HG02759 (cell line): ENCODE data around the gene PCDHA12.
"Not testable (repeated sequence)": the region's sequence is repeated elsewhere in the genome, so short reads cannot be mapped to it uniquely, and the experiment has no call there.

Experiments
- ATAC-seq: cut with Tn5 transposase; IDR thresholded peaks from one replicate; pipeline ENCODE4 v1.9.1; 2021; ENCODE audit warnings: mild to moderate bottlenecking, moderate library complexity; ENCODE audit not compliant: unreplicated experiment

Gene PCDHA12

DNA sequence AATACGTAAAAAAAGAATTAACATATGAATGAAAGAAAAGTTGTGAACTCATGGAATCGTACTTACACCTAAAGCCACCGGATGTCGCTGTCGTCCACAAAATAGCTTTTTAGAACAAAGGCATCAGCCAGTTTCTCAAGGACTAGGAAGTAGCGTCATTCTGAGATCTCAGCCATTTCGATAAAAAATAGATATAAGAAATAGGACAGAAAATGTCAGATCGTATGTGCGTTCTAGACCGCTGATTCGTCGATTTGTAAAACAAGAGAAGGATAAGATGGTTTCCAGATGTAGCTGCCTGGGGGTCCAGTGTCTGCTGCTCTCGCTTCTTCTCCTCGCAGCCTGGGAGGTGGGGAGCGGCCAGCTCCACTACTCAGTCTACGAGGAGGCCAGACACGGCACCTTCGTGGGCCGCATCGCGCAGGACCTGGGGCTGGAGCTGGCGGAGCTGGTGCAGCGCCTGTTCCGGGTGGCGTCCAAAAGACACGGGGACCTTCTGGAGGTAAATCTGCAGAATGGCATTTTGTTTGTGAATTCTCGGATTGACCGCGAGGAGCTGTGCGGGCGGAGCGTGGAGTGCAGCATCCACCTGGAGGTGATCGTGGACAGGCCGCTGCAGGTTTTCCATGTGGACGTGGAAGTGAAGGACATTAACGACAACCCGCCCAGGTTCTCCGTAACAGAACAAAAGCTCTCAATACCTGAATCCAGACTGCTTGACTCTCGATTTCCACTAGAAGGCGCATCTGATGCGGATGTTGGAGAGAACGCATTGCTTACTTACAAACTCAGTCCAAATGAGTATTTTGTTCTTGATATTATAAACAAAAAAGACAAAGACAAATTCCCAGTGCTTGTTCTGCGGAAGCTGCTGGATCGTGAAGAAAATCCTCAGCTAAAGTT, 19.1 kb upstream of the PCDHA12 start, which contains the start of gene PCDHA10:
Gene PCDHA10, plus strand, starts transcription at position 126 of the 903 bp plus-strand sequence. Its CDS starts 152 bp downstream, at position 278.
- no peak for ATAC-seq

DNA sequence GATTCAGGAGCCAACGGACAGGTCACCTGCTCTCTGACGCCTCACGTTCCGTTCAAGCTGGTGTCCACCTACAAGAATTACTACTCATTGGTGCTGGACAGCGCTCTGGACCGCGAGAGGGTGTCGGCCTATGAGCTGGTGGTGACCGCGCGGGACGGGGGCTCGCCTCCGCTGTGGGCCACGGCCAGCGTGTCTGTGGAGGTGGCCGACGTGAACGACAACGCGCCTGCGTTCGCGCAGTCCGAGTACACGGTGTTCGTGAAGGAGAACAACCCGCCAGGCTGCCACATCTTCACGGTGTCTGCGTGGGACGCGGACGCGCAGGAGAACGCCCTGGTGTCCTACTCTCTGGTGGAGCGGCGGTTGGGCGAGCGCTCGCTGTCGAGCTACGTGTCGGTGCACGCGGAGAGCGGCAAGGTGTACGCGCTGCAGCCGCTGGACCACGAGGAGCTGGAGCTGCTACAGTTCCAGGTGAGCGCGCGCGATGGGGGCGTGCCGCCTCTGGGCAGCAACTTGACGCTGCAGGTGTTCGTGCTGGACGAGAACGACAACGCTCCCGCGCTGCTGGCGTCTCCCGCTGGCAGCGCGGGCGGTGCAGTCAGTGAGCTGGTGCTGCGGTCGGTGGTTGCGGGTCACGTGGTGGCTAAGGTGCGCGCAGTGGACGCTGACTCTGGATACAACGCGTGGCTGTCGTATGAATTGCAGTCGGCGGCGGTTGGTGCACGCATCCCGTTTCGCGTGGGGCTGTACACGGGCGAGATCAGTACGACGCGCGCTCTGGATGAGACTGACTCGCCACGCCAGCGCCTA, 17.7 kb upstream of the PCDHA12 start:
- no peak for ATAC-seq

DNA sequence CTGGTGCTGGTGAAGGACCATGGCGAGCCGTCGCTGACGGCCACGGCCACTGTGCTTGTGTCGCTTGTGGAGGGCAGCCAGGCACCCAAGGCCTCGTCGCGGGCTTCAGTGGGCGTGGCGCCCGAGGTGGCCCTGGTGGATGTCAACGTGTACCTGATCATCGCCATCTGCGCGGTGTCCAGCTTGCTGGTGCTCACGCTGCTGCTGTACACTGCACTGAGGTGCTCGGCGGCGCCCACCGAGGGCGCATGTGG, 17.2 kb upstream of the PCDHA12 start:
- no peak for ATAC-seq

DNA sequence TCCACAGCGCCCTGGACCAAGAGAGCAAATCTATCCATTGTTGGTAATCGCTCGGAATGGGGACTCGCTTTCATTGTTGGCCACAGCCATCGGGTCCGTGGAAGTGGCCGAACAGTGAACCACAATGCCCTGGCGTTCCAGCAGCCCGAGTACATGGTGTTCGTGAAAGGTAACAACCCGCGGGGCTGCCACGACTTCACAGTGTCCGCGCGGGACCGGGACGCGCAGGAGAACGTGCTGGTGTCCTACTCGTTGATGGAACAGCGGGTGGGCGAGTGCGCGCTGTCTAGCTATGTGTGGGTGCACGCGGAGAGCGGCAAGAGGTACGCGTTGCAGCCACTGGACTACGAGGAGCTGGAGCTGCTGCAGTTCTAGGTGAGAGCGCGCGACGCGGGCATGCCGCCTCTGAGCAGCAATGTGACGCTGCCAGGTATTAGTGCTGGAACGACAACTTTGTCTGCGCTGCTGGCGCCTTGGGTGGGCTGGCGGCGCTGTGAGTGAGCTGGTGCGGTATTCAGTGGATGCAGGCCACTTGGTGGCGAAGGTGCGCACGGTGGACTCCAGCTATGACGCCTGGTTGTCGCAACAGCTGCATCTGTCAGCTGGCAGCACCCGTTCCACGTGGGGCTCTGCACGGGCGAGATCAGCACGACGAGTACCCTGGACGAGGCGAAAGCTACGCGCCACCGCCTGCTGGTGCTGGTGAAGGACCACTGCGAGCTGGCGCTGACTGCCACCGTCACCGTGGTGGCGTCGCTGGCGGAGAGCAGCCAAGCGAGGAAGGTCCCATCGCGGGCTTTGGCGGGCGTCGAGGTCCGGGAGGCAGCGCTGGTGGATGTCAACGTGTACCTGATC, 12.4 kb upstream of the PCDHA12 start:
- no peak for ATAC-seq

DNA sequence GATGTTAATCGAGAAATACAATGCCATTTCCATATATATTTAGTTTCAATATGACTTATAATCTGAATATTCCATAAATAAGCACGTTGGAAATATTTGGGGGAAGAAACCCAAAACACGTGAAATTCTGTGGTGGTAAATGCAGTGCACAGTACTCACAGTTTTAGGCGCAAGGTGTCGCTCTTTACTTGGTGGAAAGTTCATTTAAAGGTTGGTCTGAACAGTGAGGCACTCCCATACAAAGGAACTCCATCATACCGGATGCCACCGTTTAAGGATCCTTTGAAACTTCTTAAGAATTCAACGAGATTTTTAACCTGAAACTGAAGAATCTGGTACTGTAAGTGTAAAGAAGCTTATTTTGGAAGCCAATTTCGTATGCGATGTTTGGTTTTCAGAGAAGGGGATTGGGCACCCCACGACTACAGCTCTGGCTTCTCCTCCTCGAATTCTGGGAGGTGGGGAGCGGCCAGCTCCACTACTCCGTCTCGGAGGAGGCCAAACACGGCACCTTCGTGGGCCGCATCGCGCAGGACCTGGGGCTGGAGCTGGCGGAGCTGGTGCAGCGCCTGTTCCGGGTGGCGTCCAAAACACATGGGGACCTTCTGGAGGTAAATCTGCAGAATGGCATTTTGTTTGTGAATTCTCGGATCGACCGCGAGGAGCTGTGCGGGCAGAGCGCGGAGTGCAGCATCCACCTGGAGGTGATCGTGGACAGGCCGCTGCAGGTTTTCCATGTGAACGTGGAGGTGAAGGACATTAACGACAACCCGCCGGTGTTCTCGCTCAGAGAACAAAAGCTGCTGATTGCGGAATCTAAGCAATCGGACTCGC, 6.2 kb upstream of the PCDHA12 start, which contains the start of gene PCDHA11:
Gene PCDHA11, plus strand, starts transcription at position 237 of the 834 bp plus-strand sequence. Its CDS starts 147 bp downstream, at position 384.
- no peak for ATAC-seq

DNA sequence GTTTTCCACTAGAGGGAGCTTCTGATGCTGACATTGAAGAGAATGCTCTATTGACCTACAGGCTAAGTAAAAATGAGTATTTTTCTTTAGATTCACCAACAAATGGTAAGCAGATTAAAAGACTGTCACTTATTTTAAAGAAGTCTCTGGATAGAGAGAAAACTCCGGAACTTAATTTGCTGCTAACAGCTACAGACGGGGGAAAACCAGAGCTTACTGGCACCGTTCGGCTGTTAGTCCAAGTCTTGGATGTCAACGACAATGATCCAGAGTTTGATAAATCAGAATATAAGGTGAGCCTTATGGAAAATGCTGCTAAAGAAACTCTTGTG, 5.6 kb upstream of the PCDHA12 start:
- ATAC-seq, result no peak

DNA sequence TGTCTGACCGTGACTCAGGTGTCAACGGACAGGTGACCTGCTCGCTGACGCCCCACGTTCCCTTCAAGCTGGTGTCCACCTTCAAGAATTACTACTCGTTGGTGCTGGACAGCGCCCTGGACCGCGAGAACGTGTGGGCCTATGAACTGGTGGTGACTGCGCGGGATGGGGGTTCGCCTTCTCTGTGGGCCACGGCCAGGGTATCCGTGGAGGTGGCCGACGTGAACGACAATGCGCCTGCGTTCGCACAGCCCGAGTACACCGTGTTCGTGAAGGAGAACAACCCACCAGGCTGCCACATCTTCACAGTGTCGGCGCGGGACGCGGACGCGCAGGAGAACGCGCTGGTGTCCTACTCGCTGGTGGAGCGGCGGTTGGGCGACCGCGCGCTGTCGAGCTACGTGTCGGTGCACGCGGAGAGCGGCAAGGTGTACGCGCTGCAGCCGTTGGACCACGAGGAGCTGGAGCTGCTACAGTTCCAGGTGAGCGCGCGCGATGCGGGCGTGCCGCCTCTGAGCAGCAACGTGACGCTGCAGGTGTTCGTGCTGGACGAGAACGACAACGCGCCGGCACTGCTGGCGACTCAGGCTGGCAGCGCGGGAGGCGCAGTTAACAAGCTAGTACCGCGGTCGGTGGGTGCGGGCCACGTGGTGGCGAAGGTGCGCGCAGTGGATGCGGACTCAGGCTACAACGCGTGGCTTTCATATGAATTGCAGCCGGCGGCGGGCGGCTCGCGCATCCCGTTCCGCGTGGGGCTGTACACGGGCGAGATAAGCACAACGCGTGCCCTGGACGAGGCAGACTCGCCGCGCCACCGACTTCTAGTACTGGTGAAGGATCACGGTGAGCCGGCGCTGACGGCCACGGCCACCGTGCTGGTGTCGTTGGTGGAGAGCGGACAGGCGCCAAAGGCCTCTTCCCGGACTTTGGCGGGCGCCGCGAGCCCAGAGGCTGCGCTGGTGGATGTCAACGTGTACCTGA, 4.6 kb upstream of the PCDHA12 start:
- ATAC-seq, result no peak

DNA sequence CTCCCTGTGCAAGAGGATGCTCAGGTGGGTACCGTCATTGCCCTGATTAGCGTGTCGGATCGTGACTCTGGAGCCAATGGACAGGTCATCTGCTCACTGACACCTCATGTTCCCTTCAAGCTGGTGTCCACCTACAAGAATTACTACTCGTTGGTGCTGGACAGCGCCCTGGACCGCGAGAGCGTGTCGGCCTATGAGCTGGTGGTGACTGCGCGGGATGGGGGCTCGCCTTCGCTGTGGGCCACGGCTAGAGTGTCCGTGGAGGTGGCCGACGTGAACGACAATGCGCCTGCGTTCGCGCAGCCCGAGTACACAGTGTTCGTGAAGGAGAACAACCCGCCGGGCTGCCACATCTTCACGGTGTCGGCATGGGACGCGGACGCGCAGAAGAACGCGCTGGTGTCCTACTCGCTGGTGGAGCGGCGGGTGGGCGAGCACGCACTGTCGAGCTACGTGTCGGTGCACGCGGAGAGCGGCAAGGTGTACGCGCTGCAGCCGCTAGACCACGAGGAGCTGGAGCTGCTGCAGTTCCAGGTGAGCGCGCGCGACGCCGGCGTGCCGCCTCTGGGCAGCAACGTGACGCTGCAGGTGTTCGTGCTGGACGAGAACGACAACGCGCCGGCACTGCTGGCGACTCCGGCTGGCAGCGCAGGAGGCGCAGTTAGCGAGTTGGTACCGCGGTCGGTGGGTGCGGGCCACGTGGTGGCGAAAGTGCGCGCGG, 1.6 kb downstream of the PCDHA12 start:
- ATAC-seq, result not testable (repeated sequence)

DNA sequence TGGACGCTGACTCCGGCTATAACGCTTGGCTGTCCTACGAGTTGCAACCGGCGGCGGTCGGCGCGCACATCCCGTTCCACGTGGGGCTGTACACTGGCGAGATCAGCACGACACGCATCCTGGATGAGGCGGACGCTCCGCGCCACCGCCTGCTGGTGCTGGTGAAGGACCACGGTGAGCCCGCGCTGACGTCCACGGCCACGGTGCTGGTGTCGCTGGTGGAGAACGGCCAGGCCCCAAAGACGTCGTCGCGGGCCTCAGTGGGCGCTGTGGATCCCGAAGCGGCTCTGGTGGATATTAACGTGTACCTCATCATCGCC, 2.1 kb downstream of the PCDHA12 start:
- ATAC-seq, result no peak

DNA sequence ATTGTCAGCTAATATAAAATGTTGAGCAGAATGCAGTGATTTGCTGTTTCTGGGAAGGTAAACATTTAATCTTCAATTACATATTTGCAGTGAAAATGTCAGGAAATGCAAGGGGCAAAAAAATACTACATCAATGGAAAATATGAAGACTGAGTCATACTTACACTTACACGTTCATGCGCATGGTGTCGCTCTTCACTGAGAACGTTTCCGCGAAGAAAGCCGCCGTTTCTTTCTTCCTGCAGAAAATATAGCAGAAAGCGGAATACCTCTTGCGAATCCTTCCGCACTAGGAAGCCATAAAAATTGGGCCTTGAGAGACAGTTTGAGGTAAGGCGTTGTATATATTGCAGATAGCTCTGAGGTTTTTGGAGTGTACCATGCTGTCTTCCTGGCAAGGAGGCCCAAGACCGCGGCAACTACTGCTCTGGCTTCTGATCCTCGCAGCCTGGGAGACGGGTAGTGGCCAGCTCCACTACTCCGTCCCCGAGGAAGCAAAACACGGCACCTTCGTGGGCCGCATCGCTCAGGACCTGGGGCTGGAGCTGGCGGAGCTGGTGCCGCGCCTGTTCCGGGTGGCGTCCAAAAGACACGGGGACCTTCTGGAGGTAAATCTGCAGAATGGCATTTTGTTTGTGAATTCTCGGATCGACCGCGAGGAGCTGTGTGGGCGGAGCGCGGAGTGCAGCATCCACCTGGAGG, 6.9 kb downstream of the PCDHA12 start, which contains the start of gene PCDHA13:
Gene PCDHA13, plus strand, starts transcription at position 236 of the 702 bp plus-strand sequence. Its CDS starts 145 bp downstream, at position 381.
- no peak for ATAC-seq

DNA sequence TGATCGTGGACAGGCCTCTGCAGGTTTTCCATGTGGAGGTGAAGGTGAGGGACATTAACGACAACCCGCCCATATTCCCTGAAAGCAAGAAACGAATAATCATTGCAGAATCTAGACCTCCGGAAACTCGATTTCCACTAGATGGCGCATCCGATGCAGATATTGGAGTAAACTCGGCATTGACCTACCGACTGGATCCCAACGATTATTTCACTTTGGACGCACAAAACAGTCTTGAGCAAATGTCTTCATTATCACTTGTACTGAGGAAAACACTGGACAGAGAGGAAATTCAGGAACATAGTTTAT, 7.4 kb downstream of the PCDHA12 start:
- no peak for ATAC-seq

DNA sequence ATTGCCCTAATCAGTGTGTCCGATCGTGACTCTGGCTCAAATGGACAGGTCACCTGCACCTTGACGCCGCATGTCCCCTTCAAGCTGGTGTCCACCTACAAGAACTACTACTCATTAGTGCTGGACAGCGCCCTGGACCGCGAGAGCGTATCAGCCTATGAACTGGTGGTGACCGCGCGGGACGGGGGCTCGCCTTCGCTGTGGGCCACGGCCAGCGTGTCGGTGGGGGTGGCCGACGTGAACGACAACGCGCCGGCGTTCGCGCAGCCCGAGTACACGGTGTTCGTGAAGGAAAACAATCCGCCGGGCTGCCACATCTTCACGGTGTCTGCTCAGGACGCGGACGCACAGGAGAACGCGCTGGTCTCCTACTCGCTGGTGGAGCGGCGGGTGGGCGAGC, 8.3 kb downstream of the PCDHA12 start:
- ATAC-seq, result no peak

DNA sequence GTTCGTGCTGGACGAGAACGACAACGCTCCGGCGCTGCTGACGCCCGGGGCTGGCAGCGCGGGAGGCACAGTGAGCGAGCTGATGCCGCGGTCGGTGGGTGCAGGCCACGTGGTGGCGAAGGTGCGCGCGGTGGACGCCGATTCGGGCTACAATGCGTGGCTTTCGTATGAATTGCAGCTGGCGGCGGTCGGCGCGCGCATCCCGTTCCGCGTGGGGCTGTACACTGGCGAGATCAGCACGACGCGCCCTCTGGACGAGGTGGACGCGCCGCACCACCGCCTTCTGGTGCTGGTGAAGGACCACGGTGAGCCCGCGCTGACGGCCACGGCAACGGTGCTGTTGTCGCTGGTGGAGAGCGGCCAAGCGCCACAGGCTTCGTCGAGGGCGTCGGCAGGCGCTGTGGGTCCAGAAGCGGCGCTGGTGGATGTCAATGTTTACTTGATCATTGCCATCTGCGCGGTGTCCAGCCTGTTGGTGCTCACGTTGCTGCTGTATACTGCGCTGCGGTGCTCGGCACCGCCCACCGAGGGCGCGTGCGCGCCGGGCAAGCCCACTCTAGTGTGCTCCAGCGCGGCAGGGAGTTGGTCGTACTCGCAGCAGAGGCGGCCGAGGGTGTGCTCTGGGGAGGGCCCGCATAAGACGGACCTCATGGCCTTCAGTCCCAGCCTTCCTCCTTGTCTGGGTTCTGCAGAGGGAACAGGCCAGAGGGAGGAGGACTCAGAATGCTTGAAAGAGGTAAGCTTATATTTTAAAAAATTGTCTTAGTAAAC, 9.0 kb downstream of the PCDHA12 start:
- ATAC-seq, result no peak

DNA sequence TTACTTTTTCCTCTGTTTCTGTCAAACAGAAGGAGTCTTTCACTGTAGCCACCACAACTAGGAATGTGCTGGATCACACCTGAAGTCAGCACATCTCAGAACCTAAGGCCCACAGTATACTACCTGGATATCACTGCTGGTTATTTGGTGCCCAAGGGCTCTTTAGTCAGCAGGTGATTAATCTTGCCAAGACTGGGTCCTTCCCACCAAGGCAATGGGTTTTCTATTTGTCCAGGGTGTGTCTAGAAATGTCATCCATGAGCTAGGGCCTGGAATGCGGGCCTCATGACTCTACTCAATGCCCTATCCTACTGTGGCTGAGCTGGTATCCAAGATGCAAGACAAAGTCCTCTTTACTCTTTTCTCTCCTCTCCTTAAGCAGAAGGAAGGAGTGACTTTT, 41.2 kb downstream of the PCDHA12 start:
- ATAC-seq, result no peak

DNA sequence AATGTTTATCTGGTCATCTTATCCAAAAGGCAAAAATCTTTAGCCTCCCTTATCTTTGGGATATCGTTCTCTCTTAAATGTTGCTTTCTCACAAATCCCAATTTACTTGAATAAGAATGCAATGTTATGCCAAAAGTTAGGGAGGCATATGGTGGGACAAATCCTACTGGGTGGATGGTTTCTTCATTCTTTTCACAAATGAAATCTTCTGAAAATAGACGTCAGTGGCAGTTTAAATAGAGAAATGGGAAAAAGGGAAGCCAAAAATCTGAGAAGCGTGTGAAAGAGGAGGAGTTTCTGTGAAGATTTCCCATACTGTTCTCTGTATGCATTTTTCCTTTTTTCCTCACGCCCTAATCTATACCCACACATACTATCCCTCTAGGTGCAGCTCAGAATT, 48.5 kb downstream of the PCDHA12 start:
- no peak for ATAC-seq

DNA sequence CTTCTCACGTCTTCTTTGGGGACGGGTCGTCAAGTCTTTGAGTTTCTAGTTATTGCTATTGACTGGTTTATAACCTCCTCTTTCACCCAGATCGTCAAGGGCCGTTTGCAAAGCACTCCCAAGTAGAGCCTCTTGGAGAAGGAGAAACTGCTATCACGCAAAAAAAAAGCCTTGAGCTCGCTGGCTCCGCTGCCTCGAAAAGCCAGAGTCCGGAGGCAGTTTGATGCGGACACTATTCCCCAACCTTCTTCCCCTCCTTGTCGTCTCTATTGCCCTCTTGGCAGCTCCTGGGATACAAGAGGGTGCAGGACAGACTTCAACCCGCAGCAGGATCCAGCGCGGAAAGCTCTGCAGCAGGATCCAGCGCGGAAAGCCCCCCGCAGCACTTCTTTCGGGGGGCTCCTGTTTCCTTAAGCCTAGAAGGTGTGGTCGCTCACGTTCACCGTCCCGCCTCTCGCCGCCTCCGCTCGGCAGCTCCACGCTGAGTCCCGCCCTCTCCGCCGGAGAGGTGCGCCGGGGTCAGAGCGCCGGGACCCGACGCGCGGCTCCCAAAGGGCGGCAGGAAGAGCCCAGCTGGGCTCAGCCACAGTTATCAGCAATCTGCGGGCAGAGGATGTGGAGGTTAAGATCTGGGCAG, 50.8 kb downstream of the PCDHA12 start, which contains the start of gene PCDHAC1:
Gene PCDHAC1, plus strand, starts transcription at position 494 of the 637 bp plus-strand sequence. CDS start 594 bp downstream, outside the sequence.
- ATAC-seq, result no peak
